Panc1 (cell line): ENCODE data around the gene C1QTNF12.

Experiments used
- TF ChIP-seq, protein P1 (sequence below): fragments of 450-650 bp; IDR thresholded peaks from 2 replicates; pipeline ENCODE4 v1.5.1; 2017; ENCODE audit warnings: mild to moderate bottlenecking
- TF ChIP-seq, protein P2 (sequence below), 2 experiments: IDR thresholded peaks; 2 replicates each; pipeline ENCODE4 v1.6.1; 2011 to 2012; ENCODE audit warnings: low read depth in 2 of 2, control low read depth in 1 of 2, low read length in 1 of 2, mild to moderate bottlenecking in 1 of 2, moderate library complexity in 1 of 2; ENCODE audit not compliant: insufficient read depth in 1 of 2

DNA sequence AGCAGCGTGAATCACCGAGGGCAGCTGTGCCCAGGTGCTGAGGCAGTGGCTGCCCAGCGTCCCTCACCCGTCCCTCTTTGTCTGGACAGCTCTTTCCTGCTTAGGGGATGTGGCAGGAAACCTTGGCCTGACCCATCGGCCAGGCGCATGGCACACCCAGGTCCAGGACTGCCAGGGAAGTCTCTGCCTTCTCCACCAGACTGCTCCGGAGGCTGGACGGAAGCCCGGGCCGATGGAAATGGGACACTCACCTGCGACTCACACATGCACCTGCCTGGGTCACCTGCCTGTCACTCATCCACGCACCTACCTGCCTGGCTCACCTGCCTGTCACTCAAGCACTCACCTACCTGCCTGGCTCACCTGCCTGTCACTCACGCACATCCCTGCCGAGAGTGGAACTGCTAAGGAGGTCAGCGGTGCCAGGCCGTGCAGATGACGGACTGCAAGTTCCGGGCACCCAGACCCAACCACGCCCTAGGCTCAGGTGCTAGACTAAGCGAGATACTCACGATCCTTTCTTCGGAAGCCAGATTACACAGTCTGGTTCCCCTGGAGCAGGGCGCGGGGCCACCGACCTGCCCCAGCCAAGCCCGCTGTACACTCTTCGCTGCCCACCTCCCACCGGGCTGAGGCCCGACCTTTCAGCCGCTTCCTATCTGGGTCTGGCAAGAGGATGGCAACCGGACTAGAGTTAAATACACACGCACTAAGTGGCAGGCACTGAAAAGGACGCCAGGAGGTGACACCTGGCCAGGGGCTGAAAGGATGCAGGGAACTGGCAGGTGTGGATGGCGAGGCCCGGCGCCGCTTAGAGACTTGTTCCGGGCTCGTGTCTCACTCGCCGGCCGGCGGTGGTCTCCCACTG, 26.1 kb upstream of the C1QTNF12 start:
- TF ChIP-seq, protein P1, sequence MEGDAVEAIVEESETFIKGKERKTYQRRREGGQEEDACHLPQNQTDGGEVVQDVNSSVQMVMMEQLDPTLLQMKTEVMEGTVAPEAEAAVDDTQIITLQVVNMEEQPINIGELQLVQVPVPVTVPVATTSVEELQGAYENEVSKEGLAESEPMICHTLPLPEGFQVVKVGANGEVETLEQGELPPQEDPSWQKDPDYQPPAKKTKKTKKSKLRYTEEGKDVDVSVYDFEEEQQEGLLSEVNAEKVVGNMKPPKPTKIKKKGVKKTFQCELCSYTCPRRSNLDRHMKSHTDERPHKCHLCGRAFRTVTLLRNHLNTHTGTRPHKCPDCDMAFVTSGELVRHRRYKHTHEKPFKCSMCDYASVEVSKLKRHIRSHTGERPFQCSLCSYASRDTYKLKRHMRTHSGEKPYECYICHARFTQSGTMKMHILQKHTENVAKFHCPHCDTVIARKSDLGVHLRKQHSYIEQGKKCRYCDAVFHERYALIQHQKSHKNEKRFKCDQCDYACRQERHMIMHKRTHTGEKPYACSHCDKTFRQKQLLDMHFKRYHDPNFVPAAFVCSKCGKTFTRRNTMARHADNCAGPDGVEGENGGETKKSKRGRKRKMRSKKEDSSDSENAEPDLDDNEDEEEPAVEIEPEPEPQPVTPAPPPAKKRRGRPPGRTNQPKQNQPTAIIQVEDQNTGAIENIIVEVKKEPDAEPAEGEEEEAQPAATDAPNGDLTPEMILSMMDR: no peak
- TF ChIP-seq, protein P2, sequence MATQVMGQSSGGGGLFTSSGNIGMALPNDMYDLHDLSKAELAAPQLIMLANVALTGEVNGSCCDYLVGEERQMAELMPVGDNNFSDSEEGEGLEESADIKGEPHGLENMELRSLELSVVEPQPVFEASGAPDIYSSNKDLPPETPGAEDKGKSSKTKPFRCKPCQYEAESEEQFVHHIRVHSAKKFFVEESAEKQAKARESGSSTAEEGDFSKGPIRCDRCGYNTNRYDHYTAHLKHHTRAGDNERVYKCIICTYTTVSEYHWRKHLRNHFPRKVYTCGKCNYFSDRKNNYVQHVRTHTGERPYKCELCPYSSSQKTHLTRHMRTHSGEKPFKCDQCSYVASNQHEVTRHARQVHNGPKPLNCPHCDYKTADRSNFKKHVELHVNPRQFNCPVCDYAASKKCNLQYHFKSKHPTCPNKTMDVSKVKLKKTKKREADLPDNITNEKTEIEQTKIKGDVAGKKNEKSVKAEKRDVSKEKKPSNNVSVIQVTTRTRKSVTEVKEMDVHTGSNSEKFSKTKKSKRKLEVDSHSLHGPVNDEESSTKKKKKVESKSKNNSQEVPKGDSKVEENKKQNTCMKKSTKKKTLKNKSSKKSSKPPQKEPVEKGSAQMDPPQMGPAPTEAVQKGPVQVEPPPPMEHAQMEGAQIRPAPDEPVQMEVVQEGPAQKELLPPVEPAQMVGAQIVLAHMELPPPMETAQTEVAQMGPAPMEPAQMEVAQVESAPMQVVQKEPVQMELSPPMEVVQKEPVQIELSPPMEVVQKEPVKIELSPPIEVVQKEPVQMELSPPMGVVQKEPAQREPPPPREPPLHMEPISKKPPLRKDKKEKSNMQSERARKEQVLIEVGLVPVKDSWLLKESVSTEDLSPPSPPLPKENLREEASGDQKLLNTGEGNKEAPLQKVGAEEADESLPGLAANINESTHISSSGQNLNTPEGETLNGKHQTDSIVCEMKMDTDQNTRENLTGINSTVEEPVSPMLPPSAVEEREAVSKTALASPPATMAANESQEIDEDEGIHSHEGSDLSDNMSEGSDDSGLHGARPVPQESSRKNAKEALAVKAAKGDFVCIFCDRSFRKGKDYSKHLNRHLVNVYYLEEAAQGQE (IDR thresholded peaks at IDR 0.05; ENCODE audit: insufficient read depth in 1 of 2, low read depth in 2 of 2, low read length in 1 of 2): 0 out of 4 replicates have a peak, but pooled peaks of 1 of the 2 experiments have one; percentile 38
